Astrocyte (in vitro differentiated cells and primary cell): ENCODE results near the gene C7orf57. TPM values are rescaled to one million over a fixed set of nuclear protein-coding genes. Genes with fewer than 3 reads are reported as not detected.
A peak's percentile ranks its signal among the peaks of the same experiment; 100 is the strongest.

ENCODE experiments used
- DNase-seq: peaks from one replicate; pipeline ENCODE4 v3.0.0-alpha.2; 2010; ENCODE audit warnings: low read depth
- FAIRE-seq: peaks from 2 replicates; lab custom pipeline; 2011; peaks lifted over from hg19 to GRCh38; lab: Jason Lieb, UNC
- H2AFZ ChIP-seq: 2 replicates; pipeline ENCODE4 v1.6.0; 2012; ENCODE audit warnings: low read depth, low read length, inconsistent platforms
- H3K27ac ChIP-seq: 2 replicates; pipeline ENCODE4 v1.5.1; 2011; ENCODE audit warnings: low read depth, low read length, inconsistent platforms
- H3K27me3 ChIP-seq: 2 replicates; pipeline ENCODE4 v1.6.0; 2011; ENCODE audit warnings: low read length, inconsistent platforms; ENCODE audit not compliant: insufficient read depth
- H3K36me3 ChIP-seq: 2 replicates; pipeline ENCODE4 v1.5.1; 2011; ENCODE audit warnings: low read length, inconsistent platforms; ENCODE audit not compliant: insufficient read depth
- H3K4me1 ChIP-seq: 2 replicates; pipeline ENCODE4 v1.5.1; 2011; ENCODE audit warnings: low read length, inconsistent platforms; ENCODE audit not compliant: insufficient read depth
- H3K4me2 ChIP-seq: 2 replicates; pipeline ENCODE4 v1.6.0; 2012; ENCODE audit warnings: low read length, inconsistent platforms
- H3K4me3 ChIP-seq: 2 replicates; pipeline ENCODE4 v1.5.1; 2011; ENCODE audit warnings: low read depth, mild to moderate bottlenecking, low read length, inconsistent platforms; ENCODE audit not compliant: insufficient read depth
- H3K79me2 ChIP-seq: 2 replicates; pipeline ENCODE4 v1.6.0; 2012; ENCODE audit warnings: mild to moderate bottlenecking, low read length, inconsistent platforms; ENCODE audit not compliant: insufficient read depth
- H3K9ac ChIP-seq: 2 replicates; pipeline ENCODE4 v1.6.0; 2012; ENCODE audit warnings: mild to moderate bottlenecking, low read length, inconsistent platforms
- H3K9me3 ChIP-seq: 2 replicates; pipeline ENCODE4 v1.5.1; 2012; ENCODE audit warnings: low read depth, mild to moderate bottlenecking, low read length, inconsistent platforms; ENCODE audit not compliant: insufficient read depth
- H4K20me1 ChIP-seq: 2 replicates; pipeline ENCODE4 v1.6.0; 2012; ENCODE audit warnings: low read length, inconsistent platforms; ENCODE audit not compliant: insufficient read depth
- H3K27ac Mint-ChIP-seq: one replicate; pipeline ENCODE4 v1.8.0; 2021; ENCODE audit warnings: mild to moderate bottlenecking, mixed read lengths; ENCODE audit not compliant: unreplicated experiment
- H3K27me3 Mint-ChIP-seq: one replicate; pipeline ENCODE4 v1.8.0; 2021; ENCODE audit warnings: low read depth, mixed read lengths; ENCODE audit not compliant: unreplicated experiment
- H3K36me3 Mint-ChIP-seq: one replicate; pipeline ENCODE4 v1.8.0; 2021; ENCODE audit warnings: low read depth, mixed read lengths; ENCODE audit not compliant: unreplicated experiment
- H3K4me1 Mint-ChIP-seq: one replicate; pipeline ENCODE4 v1.8.0; 2021; ENCODE audit warnings: low read depth, mixed read lengths; ENCODE audit not compliant: unreplicated experiment
- H3K4me3 Mint-ChIP-seq: one replicate; pipeline ENCODE4 v1.8.0; 2021; ENCODE audit warnings: mild to moderate bottlenecking, moderate library complexity, mixed read lengths; ENCODE audit not compliant: unreplicated experiment
- H3K9me3 Mint-ChIP-seq: one replicate; pipeline ENCODE4 v1.8.0; 2021; ENCODE audit warnings: mild to moderate bottlenecking, mixed read lengths; ENCODE audit not compliant: unreplicated experiment
- EZH2 ChIP-seq: IDR thresholded peaks from 2 replicates; pipeline ENCODE4 v1.6.1; 2012; ENCODE audit warnings: mild to moderate bottlenecking, low read length, inconsistent platforms; ENCODE audit not compliant: insufficient read depth
- total RNA-seq: library from RNA; stranded (reverse); gene quantifications from 2 replicates; pipeline ENCODE4 v1.2.1, GENCODE V29; 2021
- TF ChIP-seq, protein P1 (sequence below): IDR thresholded peaks from 2 replicates; pipeline ENCODE4 v1.5.1; 2011; ENCODE audit warnings: low read depth, mild to moderate bottlenecking, inconsistent platforms, low read length, moderate library complexity; ENCODE audit not compliant: insufficient read depth

Gene C7orf57
- total RNA-seq, 1 donor from 2014 or later, result not detected

DNA sequence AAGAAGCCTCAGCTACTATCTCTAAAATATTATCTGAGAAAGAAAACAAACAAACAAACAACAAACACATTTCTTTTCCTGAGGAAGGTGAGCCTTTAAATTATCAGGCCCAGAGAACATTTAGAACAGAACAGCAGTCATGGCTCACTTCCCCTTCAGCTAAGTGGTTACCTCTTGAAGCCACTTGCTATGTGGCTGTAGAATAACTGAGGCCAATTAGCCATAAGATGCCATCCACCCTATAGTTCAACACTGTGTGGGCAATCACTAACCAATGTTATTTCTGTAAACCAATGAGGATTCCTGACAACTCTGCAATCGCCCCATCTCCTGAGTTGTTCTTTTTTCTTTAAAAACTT lies 50.1 kb downstream of the C7orf57 start:
- no peak for TF ChIP-seq EZH2
- TF ChIP-seq, protein P1, sequence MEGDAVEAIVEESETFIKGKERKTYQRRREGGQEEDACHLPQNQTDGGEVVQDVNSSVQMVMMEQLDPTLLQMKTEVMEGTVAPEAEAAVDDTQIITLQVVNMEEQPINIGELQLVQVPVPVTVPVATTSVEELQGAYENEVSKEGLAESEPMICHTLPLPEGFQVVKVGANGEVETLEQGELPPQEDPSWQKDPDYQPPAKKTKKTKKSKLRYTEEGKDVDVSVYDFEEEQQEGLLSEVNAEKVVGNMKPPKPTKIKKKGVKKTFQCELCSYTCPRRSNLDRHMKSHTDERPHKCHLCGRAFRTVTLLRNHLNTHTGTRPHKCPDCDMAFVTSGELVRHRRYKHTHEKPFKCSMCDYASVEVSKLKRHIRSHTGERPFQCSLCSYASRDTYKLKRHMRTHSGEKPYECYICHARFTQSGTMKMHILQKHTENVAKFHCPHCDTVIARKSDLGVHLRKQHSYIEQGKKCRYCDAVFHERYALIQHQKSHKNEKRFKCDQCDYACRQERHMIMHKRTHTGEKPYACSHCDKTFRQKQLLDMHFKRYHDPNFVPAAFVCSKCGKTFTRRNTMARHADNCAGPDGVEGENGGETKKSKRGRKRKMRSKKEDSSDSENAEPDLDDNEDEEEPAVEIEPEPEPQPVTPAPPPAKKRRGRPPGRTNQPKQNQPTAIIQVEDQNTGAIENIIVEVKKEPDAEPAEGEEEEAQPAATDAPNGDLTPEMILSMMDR, result no peak
- H3K27ac Mint-ChIP-seq, result peak overlapping the region; percentile 96
- H3K4me1 Mint-ChIP-seq, result peaks cover 51% of the 10 kb centered on the region
- H3K9me3 Mint-ChIP-seq, result peaks cover 1% of the 10 kb centered on the region
- peak overlapping the region; percentile 55 for H3K4me3 Mint-ChIP-seq
- H3K27me3 Mint-ChIP-seq, result no peaks in the 10 kb centered on the region
- Histone ChIP-seq H3K27me3 (no peaks in the 10 kb centered on the region), H3K79me2 (peaks cover 12% of the 10 kb centered on the region), H4K20me1 (no peaks in the 10 kb centered on the region), H2AFZ (no peak overlapping the region), H3K9ac (peak overlapping the region; percentile 41), H3K4me3 (no peak overlapping the region), H3K9me3 (no peaks in the 10 kb centered on the region), H3K4me1 (peaks cover 59% of the 10 kb centered on the region), H3K4me2 (peak overlapping the region; percentile 74), H3K36me3 (no peaks in the 10 kb centered on the region), H3K27ac (peak overlapping the region; percentile 70)
- no peak for DNase-seq
- H3K36me3 Mint-ChIP-seq, result no peaks in the 10 kb centered on the region
- FAIRE-seq, result no peak

DNA sequence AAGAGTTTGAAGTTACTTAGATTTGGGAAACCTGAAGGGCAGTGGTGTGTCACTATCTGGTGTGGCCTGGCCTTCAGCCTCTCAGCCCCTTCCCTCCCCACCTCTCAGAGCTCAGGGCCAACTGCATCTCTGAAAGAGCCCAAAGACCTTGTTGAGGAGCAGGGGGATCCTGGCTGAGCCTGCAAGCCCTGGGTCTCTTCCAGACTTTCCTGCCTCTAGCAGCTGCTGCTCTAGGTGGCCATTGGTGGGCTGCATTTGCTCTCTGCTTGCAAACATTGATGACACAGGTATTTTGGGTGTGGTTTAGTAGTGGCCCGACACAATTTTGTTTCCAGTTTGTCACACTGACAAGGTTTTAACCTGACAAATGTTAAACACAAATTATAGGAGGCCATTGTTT lies 50.6 kb downstream of the C7orf57 start:
- H3K27ac ChIP-seq, result no peak overlapping the region
- peak overlapping the region; percentile 41 for H3K9ac ChIP-seq
- FAIRE-seq (no peak), DNase-seq (no peak)
- Mint-ChIP-seq H3K27me3 (no peaks in the 10 kb centered on the region), H3K4me1 (peaks cover 54% of the 10 kb centered on the region), H3K36me3 (no peaks in the 10 kb centered on the region), H3K4me3 (no peak overlapping the region), H3K9me3 (peaks cover 1% of the 10 kb centered on the region), H3K27ac (peak overlapping the region; percentile 96)
- no peaks in the 10 kb centered on the region for H3K27me3 ChIP-seq
- peak overlapping the region; percentile 74 for H3K4me2 ChIP-seq
- H3K4me1 ChIP-seq, result peaks cover 63% of the 10 kb centered on the region
- H3K79me2 ChIP-seq, result peaks cover 17% of the 10 kb centered on the region
- no peaks in the 10 kb centered on the region for H3K36me3 ChIP-seq
- no peak for TF ChIP-seq EZH2
- TF ChIP-seq, protein P1, result no peak
- no peaks in the 10 kb centered on the region for H3K9me3 ChIP-seq
- H4K20me1 ChIP-seq, result no peaks in the 10 kb centered on the region
- no peak overlapping the region for H3K4me3 ChIP-seq
- no peak overlapping the region for H2AFZ ChIP-seq

DNA sequence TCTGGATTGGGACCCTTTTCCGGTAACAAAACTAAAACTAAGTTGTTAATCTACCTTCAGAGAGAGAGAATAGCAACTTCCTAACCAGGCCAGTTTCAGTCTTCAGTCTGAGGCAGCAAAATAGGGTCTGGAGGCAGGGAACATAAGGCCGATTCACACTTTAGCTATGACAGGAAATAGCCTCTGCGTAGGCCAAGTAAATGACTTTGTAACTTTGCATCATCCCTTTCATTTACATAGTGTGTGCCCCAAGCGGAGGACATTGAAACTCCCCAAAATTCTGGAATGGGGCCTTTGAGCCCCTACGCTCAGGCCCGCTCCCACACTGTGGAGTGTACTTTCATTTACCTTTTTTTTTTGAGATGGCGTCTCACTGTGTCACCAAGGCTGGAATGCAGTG lies 52.0 kb downstream of the C7orf57 start:
- Histone ChIP-seq H3K4me2 (peak overlapping the region; percentile 66), H3K4me1 (peaks cover 70% of the 10 kb centered on the region), H3K27ac (peak overlapping the region; percentile 51), H3K27me3 (no peaks in the 10 kb centered on the region), H3K9me3 (no peaks in the 10 kb centered on the region), H3K9ac (peak overlapping the region; percentile 39), H3K36me3 (no peaks in the 10 kb centered on the region), H3K4me3 (no peak overlapping the region), H4K20me1 (peaks cover 5% of the 10 kb centered on the region), H3K79me2 (peaks cover 26% of the 10 kb centered on the region), H2AFZ (no peak overlapping the region)
- H3K36me3 Mint-ChIP-seq, result peaks cover 3% of the 10 kb centered on the region
- no peak for TF ChIP-seq EZH2
- TF ChIP-seq, protein P1, result peak; percentile 6
- DNase-seq (peak; percentile 85), FAIRE-seq (peak; percentile 9)
- no peak overlapping the region for H3K4me3 Mint-ChIP-seq
- H3K27ac Mint-ChIP-seq, result peak overlapping the region; percentile 92
- peaks cover 58% of the 10 kb centered on the region for H3K4me1 Mint-ChIP-seq
- H3K9me3 Mint-ChIP-seq, result peaks cover 1% of the 10 kb centered on the region
- no peaks in the 10 kb centered on the region for H3K27me3 Mint-ChIP-seq
